ENCODE measurements around the gene MYO7B.

The MYO7B gene

DNA sequence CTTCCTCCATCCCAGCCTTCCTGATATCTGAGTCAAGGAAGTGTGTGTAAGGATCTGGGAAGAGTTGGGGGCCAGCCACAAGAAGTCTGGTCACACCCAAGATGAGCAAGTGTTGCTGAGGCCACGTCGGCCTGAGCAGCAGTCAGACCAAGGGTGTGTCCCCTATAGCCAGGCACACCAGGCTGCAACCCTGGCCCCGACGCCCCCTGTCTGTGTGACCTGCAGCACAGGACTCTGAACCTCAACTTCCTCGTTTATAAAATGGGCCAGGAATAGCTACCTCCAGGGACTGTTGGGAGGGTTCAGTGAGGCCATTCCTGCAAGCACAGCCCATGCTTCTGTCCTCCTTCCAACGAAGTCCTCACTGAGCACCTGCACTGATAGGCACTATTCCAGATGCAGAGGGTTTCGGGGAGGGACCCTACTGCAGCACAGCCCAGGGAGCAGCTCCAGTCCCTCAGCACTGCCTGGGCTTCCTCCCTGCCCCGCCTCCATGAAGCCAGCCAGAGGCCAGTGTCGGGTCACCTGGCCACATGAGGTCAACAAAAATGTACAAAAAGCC is 126.5 kb downstream of the MYO7B start:
- H3K79me1 ChIP-seq (ENCODE audit: low read depth, low read length) = no peaks in the 10 kb centered on the region
- H3K14ac ChIP-seq (ENCODE audit: low read length) = no peak overlapping the region
- no peak overlapping the region for H4K91ac ChIP-seq (ENCODE audit: low read depth, low read length, poor library complexity)
- no peak overlapping the region for H2AFZ ChIP-seq (ENCODE audit: low read length)
- H3K27ac ChIP-seq (replicated peaks; ENCODE audit: low read length) = no peak overlapping the region
- no peak for DNase-seq (ENCODE audit: low spot score)
- peaks cover 13 to 16% of the 10 kb centered on the region in 2 donors for H3K4me1 ChIP-seq (ENCODE audit: control insufficient read depth in 2 of 2, insufficient read depth in 1 of 2, low read depth in 1 of 2, low read length in 2 of 2)
- H3K4me2 ChIP-seq (ENCODE audit: insufficient read depth, low read length, poor library complexity, severe bottlenecking) = no peak overlapping the region
- no CpG with 5 or more reads among the region's 9 CpGs for WGBS, 2 donors (ENCODE audit: extremely low coverage in 2 of 2, insufficient read length in 2 of 2, insufficient replicate concordance in 1 of 2)
- no peak overlapping the region for H3K4me3 ChIP-seq (ENCODE audit: low read length in 2 of 2)
- H3K27me3 ChIP-seq (ENCODE audit: control insufficient read depth in 3 of 3, insufficient read depth in 3 of 3, low read depth in 1 of 3, low read length in 3 of 3) = peaks cover 0 to 60% (median 31%) of the 10 kb centered on the region in 3 experiments
- no peaks in the 10 kb centered on the region for H3K36me3 ChIP-seq (replicated peaks in 1 of 2; ENCODE audit: control insufficient read depth in 2 of 2, insufficient read depth in 2 of 2, low read length in 2 of 2)
- H2BK15ac ChIP-seq (ENCODE audit: low read length) = no peak overlapping the region
- peak overlapping the region; percentile 8 for H2AK5ac ChIP-seq (ENCODE audit: low read depth, low read length)
- H2BK5ac ChIP-seq (ENCODE audit: low read length) = no peak overlapping the region
- peaks cover 0 to 3% of the 10 kb centered on the region in 2 donors for H3K9me3 ChIP-seq (replicated peaks in 1 of 2; ENCODE audit: control insufficient read depth in 2 of 2, insufficient read depth in 1 of 2, low read depth in 1 of 2, low read length in 2 of 2)
- H3K9ac ChIP-seq (ENCODE audit: low read depth, low read length, poor library complexity) = no peak overlapping the region
- H3K23ac ChIP-seq (ENCODE audit: low read depth, low read length, poor library complexity) = no peak overlapping the region
- H3K18ac ChIP-seq (ENCODE audit: low read length) = peak overlapping the region; percentile 25
- no peak overlapping the region for H2BK120ac ChIP-seq (ENCODE audit: low read depth, low read length)
- H2BK12ac ChIP-seq (ENCODE audit: low read length) = no peak overlapping the region
- no peak overlapping the region for H4K8ac ChIP-seq (ENCODE audit: low read depth, low read length)
- H3K4ac ChIP-seq (ENCODE audit: low read length) = no peak overlapping the region

DNA sequence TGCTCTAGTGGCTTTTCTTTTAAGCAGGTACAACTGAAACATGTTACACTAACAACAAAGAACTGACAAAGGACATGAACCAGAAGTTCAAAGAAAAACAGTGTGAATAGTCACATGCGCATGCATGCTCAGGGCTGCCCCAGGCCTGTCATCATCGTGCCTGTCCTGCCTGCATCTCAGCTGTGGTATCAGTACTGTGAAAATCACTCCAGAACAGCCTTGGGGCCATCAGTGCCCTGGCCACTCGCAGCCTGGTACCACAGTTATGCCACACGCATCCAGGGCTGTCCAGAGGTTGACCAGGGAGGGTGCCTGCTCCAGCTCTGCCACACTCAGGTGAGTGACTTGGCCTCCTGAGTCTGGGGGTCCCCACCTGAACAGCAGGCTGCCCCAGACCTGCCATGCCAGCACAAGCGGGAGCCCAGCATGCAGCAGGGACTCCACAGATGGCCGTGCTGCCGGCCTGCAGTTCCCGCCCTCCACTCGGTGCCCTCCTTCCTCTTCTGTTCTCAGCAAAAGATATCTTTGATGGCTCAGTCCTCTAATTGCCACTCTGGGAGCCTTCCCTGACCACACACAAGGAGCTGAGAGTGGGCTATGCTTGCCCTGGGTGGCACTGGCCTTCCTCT is 127.6 kb downstream of the MYO7B start:
- Histone ChIP-seq H3K79me1 (ENCODE audit: low read depth, low read length) (no peaks in the 10 kb centered on the region), H2BK5ac (ENCODE audit: low read length) (no peak overlapping the region), H3K27ac (replicated peaks; ENCODE audit: low read length) (no peak overlapping the region), H3K4me1 (ENCODE audit: control insufficient read depth in 2 of 2, insufficient read depth in 1 of 2, low read depth in 1 of 2, low read length in 2 of 2) (peaks cover 13 to 16% of the 10 kb centered on the region in 2 donors), H3K23ac (ENCODE audit: low read depth, low read length, poor library complexity) (peak overlapping the region; percentile 0), H3K14ac (ENCODE audit: low read length) (no peak overlapping the region), H4K91ac (ENCODE audit: low read depth, low read length, poor library complexity) (no peak overlapping the region), H2BK120ac (ENCODE audit: low read depth, low read length) (no peak overlapping the region), H3K36me3 (replicated peaks in 1 of 2; ENCODE audit: control insufficient read depth in 2 of 2, insufficient read depth in 2 of 2, low read length in 2 of 2) (no peaks in the 10 kb centered on the region), H3K18ac (ENCODE audit: low read length) (peak overlapping the region; percentile 67), H3K4me2 (ENCODE audit: insufficient read depth, low read length, poor library complexity, severe bottlenecking) (no peak overlapping the region), H3K27me3 (ENCODE audit: control insufficient read depth in 3 of 3, insufficient read depth in 3 of 3, low read depth in 1 of 3, low read length in 3 of 3) (peaks cover 0 to 68% (median 31%) of the 10 kb centered on the region in 3 experiments), H2BK15ac (ENCODE audit: low read length) (no peak overlapping the region), H2BK12ac (ENCODE audit: low read length) (no peak overlapping the region), H3K4ac (ENCODE audit: low read length) (no peak overlapping the region), H2AFZ (ENCODE audit: low read length) (no peak overlapping the region), H2AK5ac (ENCODE audit: low read depth, low read length) (peak overlapping the region; percentile 80), H3K9ac (ENCODE audit: low read depth, low read length, poor library complexity) (no peak overlapping the region), H3K4me3 (ENCODE audit: low read length in 2 of 2) (no peak overlapping the region), H4K8ac (ENCODE audit: low read depth, low read length) (no peak overlapping the region), H3K9me3 (replicated peaks in 1 of 2; ENCODE audit: control insufficient read depth in 2 of 2, insufficient read depth in 1 of 2, low read depth in 1 of 2, low read length in 2 of 2) (peaks cover 0 to 3% of the 10 kb centered on the region in 2 donors)
- no CpG with 5 or more reads among the region's 9 CpGs for WGBS, 2 donors (ENCODE audit: extremely low coverage in 2 of 2, insufficient read length in 2 of 2, insufficient replicate concordance in 1 of 2)
- no peak for DNase-seq (ENCODE audit: low spot score)

DNA sequence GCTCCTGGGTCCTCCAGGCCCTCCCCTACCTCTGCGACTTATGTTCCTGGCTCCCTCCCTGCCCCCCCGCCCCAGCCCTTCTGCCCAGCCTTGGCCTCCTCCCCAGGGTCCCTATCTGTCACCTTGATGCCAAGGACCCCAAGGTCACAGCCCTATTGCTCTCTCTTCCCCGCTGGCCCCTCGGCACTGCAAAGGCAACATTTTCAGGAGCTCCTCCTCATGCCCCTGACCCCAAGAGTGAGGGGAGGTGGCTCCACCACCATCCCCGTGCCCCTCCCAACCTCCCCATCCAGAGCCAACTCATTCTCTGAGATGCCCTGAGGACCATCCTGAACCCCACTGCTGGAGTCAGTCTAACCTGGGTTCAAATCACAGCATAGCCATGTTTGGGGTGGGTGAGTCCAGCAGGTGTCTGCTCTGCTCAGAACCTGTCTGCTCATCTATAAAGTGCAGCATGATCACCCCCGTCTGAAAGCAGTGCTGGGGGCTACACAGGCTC is 128.1 kb downstream of the MYO7B start:
- Histone ChIP-seq H4K8ac (ENCODE audit: low read depth, low read length) (no peak overlapping the region), H2BK120ac (ENCODE audit: low read depth, low read length) (no peak overlapping the region), H4K91ac (ENCODE audit: low read depth, low read length, poor library complexity) (no peak overlapping the region), H2AK5ac (ENCODE audit: low read depth, low read length) (peak overlapping the region; percentile 5), H3K27ac (replicated peaks; ENCODE audit: low read length) (no peak overlapping the region), H3K4me1 (ENCODE audit: control insufficient read depth in 2 of 2, insufficient read depth in 1 of 2, low read depth in 1 of 2, low read length in 2 of 2) (peaks cover 13 to 16% of the 10 kb centered on the region in 2 donors), H3K18ac (ENCODE audit: low read length) (peak overlapping the region; percentile 97), H2BK12ac (ENCODE audit: low read length) (no peak overlapping the region), H3K36me3 (replicated peaks in 1 of 2; ENCODE audit: control insufficient read depth in 2 of 2, insufficient read depth in 2 of 2, low read length in 2 of 2) (no peaks in the 10 kb centered on the region), H3K4ac (ENCODE audit: low read length) (no peak overlapping the region), H3K27me3 (ENCODE audit: control insufficient read depth in 3 of 3, insufficient read depth in 3 of 3, low read depth in 1 of 3, low read length in 3 of 3) (peaks cover 0 to 68% (median 31%) of the 10 kb centered on the region in 3 experiments), H3K4me2 (ENCODE audit: insufficient read depth, low read length, poor library complexity, severe bottlenecking) (peak overlapping the region; percentile 59), H2BK5ac (ENCODE audit: low read length) (no peak overlapping the region), H3K14ac (ENCODE audit: low read length) (no peak overlapping the region), H3K9me3 (replicated peaks in 1 of 2; ENCODE audit: control insufficient read depth in 2 of 2, insufficient read depth in 1 of 2, low read depth in 1 of 2, low read length in 2 of 2) (peaks cover 0 to 3% of the 10 kb centered on the region in 2 donors), H3K9ac (ENCODE audit: low read depth, low read length, poor library complexity) (no peak overlapping the region), H3K23ac (ENCODE audit: low read depth, low read length, poor library complexity) (no peak overlapping the region), H3K4me3 (ENCODE audit: low read length in 2 of 2) (no peak overlapping the region), H2AFZ (ENCODE audit: low read length) (no peak overlapping the region), H2BK15ac (ENCODE audit: low read length) (no peak overlapping the region), H3K79me1 (ENCODE audit: low read depth, low read length) (no peaks in the 10 kb centered on the region)
- WGBS, 2 donors (ENCODE audit: extremely low coverage in 2 of 2, insufficient read length in 2 of 2, insufficient replicate concordance in 1 of 2) = no CpG with 5 or more reads among the region's 6 CpGs
- DNase-seq (ENCODE audit: low spot score) = no peak

- Histone ChIP-seq H2BK12ac (ENCODE audit: low read length) (no peak overlapping the region), H2BK5ac (ENCODE audit: low read length) (no peak overlapping the region), H4K91ac (ENCODE audit: low read depth, low read length, poor library complexity) (no peak overlapping the region), H2AK5ac (ENCODE audit: low read depth, low read length) (peak overlapping the region; percentile 0), H3K9ac (ENCODE audit: low read depth, low read length, poor library complexity) (peak overlapping the region; percentile 32), H3K4me3 (ENCODE audit: low read length in 2 of 2) (peak overlapping the region in 1 of 2 donors; percentile 76), H3K23ac (ENCODE audit: low read depth, low read length, poor library complexity) (no peak overlapping the region), H3K4me2 (ENCODE audit: insufficient read depth, low read length, poor library complexity, severe bottlenecking) (peak overlapping the region; percentile 59), H3K27ac (replicated peaks; ENCODE audit: low read length) (no peak overlapping the region), H3K9me3 (replicated peaks in 1 of 2; ENCODE audit: control insufficient read depth in 2 of 2, insufficient read depth in 1 of 2, low read depth in 1 of 2, low read length in 2 of 2) (peaks cover 0 to 3% of the 10 kb centered on the region in 2 donors), H3K14ac (ENCODE audit: low read length) (no peak overlapping the region), H3K36me3 (replicated peaks in 1 of 2; ENCODE audit: control insufficient read depth in 2 of 2, insufficient read depth in 2 of 2, low read length in 2 of 2) (no peaks in the 10 kb centered on the region), H3K4me1 (ENCODE audit: control insufficient read depth in 2 of 2, insufficient read depth in 1 of 2, low read depth in 1 of 2, low read length in 2 of 2) (peaks cover 13 to 16% of the 10 kb centered on the region in 2 donors), H3K27me3 (ENCODE audit: control insufficient read depth in 3 of 3, insufficient read depth in 3 of 3, low read depth in 1 of 3, low read length in 3 of 3) (peaks cover 0 to 72% (median 31%) of the 10 kb centered on the region in 3 experiments), H4K8ac (ENCODE audit: low read depth, low read length) (no peak overlapping the region), H2BK15ac (ENCODE audit: low read length) (no peak overlapping the region), H3K4ac (ENCODE audit: low read length) (no peak overlapping the region), H2BK120ac (ENCODE audit: low read depth, low read length) (no peak overlapping the region), H2AFZ (ENCODE audit: low read length) (peak overlapping the region; percentile 74), H3K79me1 (ENCODE audit: low read depth, low read length) (no peaks in the 10 kb centered on the region), H3K18ac (ENCODE audit: low read length) (peak overlapping the region; percentile 97)
- no CpG with 5 or more reads among the region's 69 CpGs for WGBS, 2 donors (ENCODE audit: extremely low coverage in 2 of 2, insufficient read length in 2 of 2, insufficient replicate concordance in 1 of 2)
- no peak for DNase-seq (ENCODE audit: low spot score)
Observed at GRCh38 chr2:127664065-127664894, 128.8 kb downstream of the MYO7B start.
